GM06990 (cell line): ENCODE results near the gene ADAMTS13.

Experiments used
- DNase-seq: peaks from one replicate; pipeline ENCODE4 v3.0.0-alpha.2; 2011; ENCODE audit not compliant: insufficient read length; ENCODE audit errors: extremely low read depth
- H3K27me3 ChIP-seq: replicated peaks from 2 replicates; pipeline ENCODE4 v1.6.0; 2011; ENCODE audit warnings: low read length; ENCODE audit not compliant: control insufficient read depth, insufficient read depth
- H3K36me3 ChIP-seq: 2 replicates; pipeline ENCODE4 v1.5.1; 2011; ENCODE audit warnings: low read length; ENCODE audit not compliant: control insufficient read depth, insufficient read depth
- H3K4me3 ChIP-seq: replicated peaks from 2 replicates; pipeline ENCODE4 v1.5.1; 2011; ENCODE audit warnings: low read depth, mild to moderate bottlenecking, control low read depth, low read length
- TF ChIP-seq, protein P1 (sequence below): IDR thresholded peaks from 2 replicates; pipeline ENCODE4 v1.5.1; 2011; ENCODE audit warnings: low read length, control low read depth, mild to moderate bottlenecking, inconsistent platforms; ENCODE audit not compliant: insufficient read depth, poor library complexity, severe bottlenecking

Gene ADAMTS13

DNA sequence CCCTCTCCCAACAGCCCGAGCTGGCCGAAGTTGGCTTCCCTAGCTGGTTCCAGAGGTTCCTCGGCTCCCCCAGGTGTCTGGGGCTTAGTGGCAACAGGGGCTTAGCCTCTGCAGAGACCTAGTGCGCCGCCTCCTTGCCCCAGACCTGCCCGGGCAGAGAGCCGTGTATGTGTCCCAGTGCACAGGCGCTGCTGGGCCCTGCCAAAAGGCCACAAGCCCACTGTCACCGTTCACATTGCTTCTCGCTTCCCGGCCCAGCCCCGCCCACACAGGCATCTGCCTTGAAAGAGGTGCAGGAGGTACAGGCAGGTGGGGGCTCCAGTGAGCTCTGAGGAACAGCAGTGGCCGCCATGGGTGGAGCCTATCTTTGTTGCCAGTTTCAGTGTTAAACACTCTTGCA is 35.1 kb downstream of the ADAMTS13 start:
- TF ChIP-seq, protein P1, sequence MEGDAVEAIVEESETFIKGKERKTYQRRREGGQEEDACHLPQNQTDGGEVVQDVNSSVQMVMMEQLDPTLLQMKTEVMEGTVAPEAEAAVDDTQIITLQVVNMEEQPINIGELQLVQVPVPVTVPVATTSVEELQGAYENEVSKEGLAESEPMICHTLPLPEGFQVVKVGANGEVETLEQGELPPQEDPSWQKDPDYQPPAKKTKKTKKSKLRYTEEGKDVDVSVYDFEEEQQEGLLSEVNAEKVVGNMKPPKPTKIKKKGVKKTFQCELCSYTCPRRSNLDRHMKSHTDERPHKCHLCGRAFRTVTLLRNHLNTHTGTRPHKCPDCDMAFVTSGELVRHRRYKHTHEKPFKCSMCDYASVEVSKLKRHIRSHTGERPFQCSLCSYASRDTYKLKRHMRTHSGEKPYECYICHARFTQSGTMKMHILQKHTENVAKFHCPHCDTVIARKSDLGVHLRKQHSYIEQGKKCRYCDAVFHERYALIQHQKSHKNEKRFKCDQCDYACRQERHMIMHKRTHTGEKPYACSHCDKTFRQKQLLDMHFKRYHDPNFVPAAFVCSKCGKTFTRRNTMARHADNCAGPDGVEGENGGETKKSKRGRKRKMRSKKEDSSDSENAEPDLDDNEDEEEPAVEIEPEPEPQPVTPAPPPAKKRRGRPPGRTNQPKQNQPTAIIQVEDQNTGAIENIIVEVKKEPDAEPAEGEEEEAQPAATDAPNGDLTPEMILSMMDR = no peak

DNA sequence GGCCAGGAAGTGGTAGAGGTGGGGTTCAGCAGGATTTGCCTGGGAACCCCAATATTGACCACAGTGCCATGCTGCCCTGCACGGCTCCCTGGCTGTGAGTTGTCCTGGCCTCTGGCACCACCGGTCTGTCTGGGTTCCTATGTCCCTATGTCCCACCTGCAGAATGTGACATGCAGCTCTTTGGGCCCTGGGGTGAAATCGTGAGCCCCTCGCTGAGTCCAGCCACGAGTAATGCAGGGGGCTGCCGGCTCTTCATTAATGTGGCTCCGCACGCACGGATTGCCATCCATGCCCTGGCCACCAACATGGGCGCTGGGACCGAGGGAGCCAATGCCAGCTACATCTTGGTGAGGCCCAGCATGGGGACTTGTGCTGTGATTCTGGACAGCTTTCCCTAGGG is 35.6 kb downstream of the ADAMTS13 start:
- Histone ChIP-seq H3K36me3 (no peaks in the 10 kb centered on the region), H3K4me3 (no peak overlapping the region), H3K27me3 (no peaks in the 10 kb centered on the region; the same call in 1 of the 2 replicates)
- DNase-seq = no peak
- TF ChIP-seq, protein P1 = no peak

More for the DNA sequence above, 35.1 kb downstream of the ADAMTS13 start:
- DNase-seq = no peak
- Histone ChIP-seq H3K36me3 (no peaks in the 10 kb centered on the region), H3K4me3 (no peak overlapping the region), H3K27me3 (no peaks in the 10 kb centered on the region; the same call in 1 of the 2 replicates)

DNA sequence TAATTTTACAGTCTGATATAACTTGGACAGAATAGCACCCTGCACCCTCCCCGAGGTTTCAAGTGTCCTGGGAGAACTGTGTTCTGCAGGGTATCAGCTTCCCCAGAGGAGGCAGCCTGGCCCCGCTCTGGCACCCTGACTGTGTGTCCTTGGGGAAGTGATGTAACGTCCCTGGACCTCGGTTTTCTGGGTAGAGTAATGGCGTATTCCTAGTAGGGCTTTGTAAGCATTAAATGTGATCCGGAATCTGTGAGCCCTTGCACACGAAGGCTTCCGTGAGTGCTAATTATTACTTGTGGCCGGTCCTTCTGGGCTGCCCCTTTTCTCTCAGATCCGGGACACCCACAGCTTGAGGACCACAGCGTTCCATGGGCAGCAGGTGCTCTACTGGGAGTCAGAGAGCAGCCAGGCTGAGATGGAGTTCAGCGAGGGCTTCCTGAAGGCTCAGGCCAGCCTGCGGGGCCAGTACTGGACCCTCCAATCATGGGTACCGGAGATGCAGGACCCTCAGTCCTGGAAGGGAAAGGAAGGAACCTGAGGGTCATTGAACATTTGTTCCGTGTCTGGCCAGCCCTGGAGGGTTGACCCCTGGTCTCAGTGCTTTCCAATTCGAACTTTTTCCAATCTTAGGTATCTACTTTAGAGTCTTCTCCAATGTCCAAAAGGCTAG is 36.6 kb downstream of the ADAMTS13 start:
- no peak overlapping the region for H3K4me3 ChIP-seq
- no peaks in the 10 kb centered on the region; the same call in 1 of the 2 replicates for H3K27me3 ChIP-seq

DNA sequence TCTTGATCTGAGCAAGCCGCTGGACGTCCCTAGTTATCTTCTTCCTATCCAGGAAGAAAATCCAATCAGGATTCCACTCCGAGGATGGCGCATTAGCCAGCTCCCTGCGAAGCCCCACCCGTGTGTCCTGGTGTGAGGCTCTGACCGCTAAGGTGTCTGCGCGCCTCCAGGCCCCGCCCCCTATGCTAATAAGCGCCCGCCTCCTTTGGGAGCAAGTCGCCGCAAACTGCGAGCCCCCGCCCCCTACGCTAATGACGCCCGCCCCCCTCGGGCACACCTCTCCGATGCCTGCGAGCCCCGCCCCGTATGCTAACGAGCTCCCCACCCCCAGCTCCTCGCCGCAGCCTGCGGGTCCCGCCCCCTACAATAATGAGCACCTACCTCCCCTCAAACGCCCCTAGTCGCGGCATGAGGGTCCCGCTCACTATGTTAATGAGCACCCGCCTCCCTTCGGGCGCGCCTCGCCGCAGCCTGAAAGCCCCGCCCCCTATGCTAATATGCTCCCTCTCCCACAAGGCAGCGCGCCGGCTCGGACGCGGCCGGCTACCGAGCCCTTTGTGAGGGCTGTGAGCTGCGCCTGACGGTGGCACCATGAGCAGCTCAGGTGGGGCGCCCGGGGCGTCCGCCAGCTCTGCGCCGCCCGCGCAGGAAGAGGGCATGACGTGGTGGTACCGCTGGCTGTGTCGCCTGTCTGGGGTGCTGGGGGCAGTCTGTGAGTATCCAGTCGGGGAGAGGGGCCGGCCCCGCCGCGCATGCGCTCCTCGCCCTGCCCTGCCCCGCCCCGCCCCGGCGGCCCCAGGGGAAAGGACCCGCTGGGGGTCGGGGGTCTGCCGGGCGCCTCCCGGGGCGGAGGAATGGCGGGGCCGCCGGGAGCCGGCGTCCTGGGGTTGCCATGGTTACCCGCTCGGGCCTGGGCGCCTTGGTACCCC is 37.6 kb downstream of the ADAMTS13 start, which contains the start of gene CACFD1:
Gene CACFD1 (plus strand): TSS at position 503 of the 929 bp plus-strand sequence. CDS start 89 bp downstream, at position 592.
- TF ChIP-seq, protein P1 = no peak
- Histone ChIP-seq H3K4me3 (peak within 1 kb of the TSS; percentile 66), H3K36me3 (no peaks in the 10 kb centered on the region), H3K27me3 (no peaks in the 10 kb centered on the region; the same call in 1 of the 2 replicates)
- peak; percentile 95 for DNase-seq

More for the DNA sequence above, 36.6 kb downstream of the ADAMTS13 start:
- no peak for DNase-seq
- H3K36me3 ChIP-seq = no peaks in the 10 kb centered on the region
- TF ChIP-seq, protein P1 = no peak

DNA sequence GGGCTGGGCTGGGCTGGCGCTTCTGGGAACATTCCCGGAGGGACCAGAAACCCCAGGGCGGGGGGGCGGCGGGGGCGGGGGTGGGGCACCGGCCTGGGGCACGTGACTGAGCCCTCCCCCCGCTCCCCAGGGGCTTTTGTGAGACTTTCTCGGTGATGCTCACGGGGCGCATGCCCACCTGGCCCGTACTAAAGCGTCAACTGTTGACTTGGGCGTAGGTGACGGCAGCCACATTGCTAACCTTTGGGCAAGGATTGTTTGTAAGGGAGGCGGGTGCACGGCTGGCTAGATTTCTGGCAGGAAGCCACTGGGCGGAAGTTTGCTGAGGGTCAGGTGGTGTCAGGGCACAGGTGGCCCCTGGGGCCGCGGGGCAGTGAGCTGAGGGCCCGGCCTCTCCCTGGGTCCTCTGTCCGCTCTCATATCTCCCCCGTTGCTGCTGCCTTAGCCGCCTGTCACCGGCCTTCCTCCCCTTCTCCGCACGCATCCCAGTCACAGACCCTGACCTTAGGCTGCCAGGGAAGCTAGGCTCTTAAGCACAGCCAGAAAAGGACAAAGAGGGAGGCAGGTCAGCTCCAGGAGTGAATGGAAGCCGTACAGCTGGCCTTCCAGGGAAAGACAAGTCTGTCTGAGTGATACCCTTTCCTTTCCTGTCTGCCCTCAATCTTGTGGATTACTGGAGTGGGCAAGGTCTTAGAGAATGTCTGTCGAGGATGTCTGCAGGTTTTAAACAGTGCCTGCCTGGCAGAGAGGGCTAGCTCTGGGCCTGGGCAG is 38.4 kb downstream of the ADAMTS13 start:
- Histone ChIP-seq H3K27me3 (no peaks in the 10 kb centered on the region; the same call in 1 of the 2 replicates), H3K4me3 (peak overlapping the region; percentile 66), H3K36me3 (no peaks in the 10 kb centered on the region)
- TF ChIP-seq, protein P1 = no peak
- no peak for DNase-seq
